Effector CD8-positive, alpha-beta T cell (primary cell): Measurements from ENCODE around the gene WDFY4.

ENCODE experiments used
- DNase-seq: peaks from one replicate; lab custom pipeline; 2025; lab: John Stamatoyannopoulos, UW

WDFY4 gene

GRCh38 chr10:48983648-48984351 is 299.1 kb downstream of the WDFY4 start:
- no peak for DNase-seq

GRCh38 chr10:48985621-48986158 is 301.0 kb downstream of the WDFY4 start:
- no peak for DNase-seq

- no peak for DNase-seq
Observed at GRCh38 chr10:48990226-48990625, 305.6 kb downstream of the WDFY4 start.

- DNase-seq = no peak
Observed at GRCh38 chr10:48993627-48994026, 309.0 kb downstream of the WDFY4 start.

GRCh38 chr10:48996329-48996728 is 311.7 kb downstream of the WDFY4 start:
- DNase-seq = no peak

- no peak for DNase-seq
Observed at GRCh38 chr10:48999346-48999745, 314.7 kb downstream of the WDFY4 start.

- no peak for DNase-seq
Observed at GRCh38 chr10:49000437-49001398, 316.0 kb downstream of the WDFY4 start.

- DNase-seq = no peak
Observed at GRCh38 chr10:49001402-49001801, 316.7 kb downstream of the WDFY4 start.

- no peak for DNase-seq
Observed at GRCh38 chr10:49001870-49002672, 317.4 kb downstream of the WDFY4 start.

- DNase-seq = no peak
Observed at GRCh38 chr10:49005270-49005669, 320.6 kb downstream of the WDFY4 start.

- no peak for DNase-seq
Observed at GRCh38 chr10:49007129-49007528, 322.5 kb downstream of the WDFY4 start.

GRCh38 chr10:49008091-49008490 is 323.4 kb downstream of the WDFY4 start:
- DNase-seq = no peak

GRCh38 chr10:49008505-49009198 is 324.0 kb downstream of the WDFY4 start:
- DNase-seq = no peak

GRCh38 chr10:49009199-49009979 is 324.7 kb downstream of the WDFY4 start:
- DNase-seq = no peak

GRCh38 chr10:49010295-49010694 is 325.6 kb downstream of the WDFY4 start:
- DNase-seq = no peak

GRCh38 chr10:49010865-49011264 is 326.2 kb downstream of the WDFY4 start:
- no peak for DNase-seq

- DNase-seq = no peak
Observed at GRCh38 chr10:49011756-49012155, 327.1 kb downstream of the WDFY4 start.

- no peak for DNase-seq
Observed at GRCh38 chr10:49012603-49013002, 327.9 kb downstream of the WDFY4 start.

GRCh38 chr10:49015700-49016099 is 331.0 kb downstream of the WDFY4 start:
- DNase-seq = no peak

GRCh38 chr10:49021685-49022084 is 337.0 kb downstream of the WDFY4 start:
- no peak for DNase-seq
